IMR-90 (cell line): ENCODE results near the gene BRMS1. TPM values are rescaled to one million over a fixed set of nuclear protein-coding genes. Genes with fewer than 3 reads are reported as not detected.
A peak's percentile ranks its signal among the peaks of the same experiment; 100 is the strongest.

Experiments
- ATAC-seq: fragments of 200-7000 bp; cut with Tn5 transposase; 2 replicates; pipeline ENCODE4 v1.9.1; 2020; ENCODE audit warnings: low read depth, mild to moderate bottlenecking, moderate library complexity
- BruUV-seq: library from RNA; stranded (reverse); fragments of 400-500 nt; replicated peaks from 2 replicates; lab custom pipeline; 2021; lab: Mats Ljungman, UMichigan
- CTCF ChIA-PET: fragments of 300-600 bp; formaldehyde crosslinking; extraction: SDS; loops from one replicate; lab custom pipeline; 2021; ENCODE audit warnings: antibody characterized with exemption; lab: Yijun Ruan, JAX
- POLR2A ChIA-PET: fragments of 300-600 bp; sonication (Branson Sonifier 250); formaldehyde crosslinking; loops from one replicate; lab custom pipeline; 2022; ENCODE audit warnings: antibody characterized with exemption; ENCODE audit not compliant: unreplicated experiment; lab: Charles Lee
- DNase-seq: peaks from one replicate; pipeline ENCODE4 v3.0.0; 2013
- H2AFZ ChIP-seq: replicated peaks from 2 replicates; pipeline ENCODE3; 2013; ENCODE audit warnings: low read length, mild to moderate bottlenecking; ENCODE audit not compliant: poor library complexity
- H2AK5ac ChIP-seq: 2 replicates; pipeline ENCODE4 v1.6.1; 2013; ENCODE audit warnings: low read depth, low read length, inconsistent platforms
- H2AK9ac ChIP-seq: replicated peaks from 2 replicates; pipeline ENCODE3; 2013; ENCODE audit warnings: mild to moderate bottlenecking, low read depth, low read length, moderate library complexity; ENCODE audit not compliant: poor library complexity
- H2BK120ac ChIP-seq: 2 replicates; pipeline ENCODE4 v1.6.1; 2013; ENCODE audit warnings: low read depth, low read length, inconsistent platforms
- H2BK15ac ChIP-seq: 3 replicates; pipeline ENCODE4 v1.6.1; 2013; ENCODE audit warnings: low read depth, low read length, inconsistent platforms
- H2BK20ac ChIP-seq: 2 replicates; pipeline ENCODE4 v1.6.1; 2013; ENCODE audit warnings: low read depth, mild to moderate bottlenecking, inconsistent platforms, low read length, moderate library complexity
- H2BK5ac ChIP-seq: 2 replicates; pipeline ENCODE4 v1.6.1; 2013; ENCODE audit warnings: mild to moderate bottlenecking, low read depth, low read length, inconsistent platforms; ENCODE audit not compliant: poor library complexity, severe bottlenecking
- H3K14ac ChIP-seq: replicated peaks from 2 replicates; pipeline ENCODE4 v1.6.1; 2013; ENCODE audit warnings: low read depth, low read length, inconsistent platforms
- H3K18ac ChIP-seq: 2 replicates; pipeline ENCODE4 v1.6.1; 2013; ENCODE audit warnings: low read depth, low read length, control low read depth
- H3K23ac ChIP-seq: 2 replicates; pipeline ENCODE4 v1.6.1; 2013; ENCODE audit warnings: low read depth, low read length, inconsistent platforms
- H3K27ac ChIP-seq: 2 replicates; pipeline ENCODE4 v1.5.1; 2013; ENCODE audit warnings: mild to moderate bottlenecking, control low read depth, low read length; ENCODE audit not compliant: insufficient read depth
- H3K27me3 ChIP-seq: 2 replicates; pipeline ENCODE4 v1.6.1; 2013; ENCODE audit warnings: low read length; ENCODE audit not compliant: control insufficient read depth, insufficient read depth
- H3K36me3 ChIP-seq: 2 replicates; pipeline ENCODE4 v1.6.1; 2013; ENCODE audit warnings: low read length, mixed read lengths; ENCODE audit not compliant: control insufficient read depth, insufficient read depth
- H3K4ac ChIP-seq: 2 replicates; pipeline ENCODE4 v1.6.1; 2013; ENCODE audit warnings: low read depth, low read length, inconsistent platforms
- H3K4me1 ChIP-seq: 2 replicates; pipeline ENCODE4 v1.6.1; 2013; ENCODE audit warnings: low read length, mixed read lengths; ENCODE audit not compliant: control insufficient read depth, insufficient read depth
- H3K4me2 ChIP-seq: 2 replicates; pipeline ENCODE4 v1.6.1; 2013; ENCODE audit warnings: low read depth, mild to moderate bottlenecking, control low read depth, low read length, moderate library complexity
- H3K4me3 ChIP-seq: 2 replicates; pipeline ENCODE4 v1.5.1; 2013; ENCODE audit warnings: low read depth, mild to moderate bottlenecking, control low read depth, low read length, moderate library complexity; ENCODE audit not compliant: insufficient read depth
- H3K56ac ChIP-seq: 2 replicates; pipeline ENCODE4 v1.6.1; 2013; ENCODE audit warnings: low read length, inconsistent platforms; ENCODE audit not compliant: insufficient read depth; ENCODE audit errors: extremely low read depth
- H3K79me1 ChIP-seq, 2 experiments: 2 replicates each; pipeline ENCODE4 v1.6.1; 2013; ENCODE audit warnings: low read length in 2 of 2, inconsistent platforms in 1 of 2, low read depth in 1 of 2
- H3K9ac ChIP-seq: 2 replicates; pipeline ENCODE4 v1.6.1; 2013; ENCODE audit warnings: low read depth, low read length, control low read depth
- H3K9me1 ChIP-seq: 2 replicates; pipeline ENCODE4 v1.6.1; 2013; ENCODE audit warnings: low read length, inconsistent platforms; ENCODE audit not compliant: insufficient read depth
- H3K9me3 ChIP-seq: 2 replicates; pipeline ENCODE4 v1.6.1; 2013; ENCODE audit warnings: low read length; ENCODE audit not compliant: control insufficient read depth, insufficient read depth
- H4K20me1 ChIP-seq: 2 replicates; pipeline ENCODE4 v1.6.1; 2013; ENCODE audit warnings: low read length, inconsistent platforms; ENCODE audit not compliant: insufficient read depth
- H4K5ac ChIP-seq: 2 replicates; pipeline ENCODE4 v1.6.1; 2013; ENCODE audit warnings: mild to moderate bottlenecking, low read depth, low read length, control low read depth
- H4K8ac ChIP-seq, 2 experiments: 2 replicates each; pipeline ENCODE4 v1.6.1; 2013; ENCODE audit warnings: low read depth in 2 of 2, low read length in 2 of 2, control low read depth in 1 of 2, inconsistent platforms in 1 of 2
- H4K91ac ChIP-seq: 2 replicates; pipeline ENCODE4 v1.6.1; 2013; ENCODE audit warnings: low read depth, low read length, inconsistent platforms; ENCODE audit not compliant: insufficient read depth
- WGBS, 2 experiments: methylation state at CpG; one replicate each; pipeline versions ENCODE4 v1.1.5 to v1.1.7; 2013; ENCODE audit warnings: missing lambda C conversion rate in 2 of 2; ENCODE audit not compliant: insufficient read length in 1 of 2; ENCODE audit errors: extremely low coverage in 2 of 2; 5-methylcytosine and 5-hydroxymethylcytosine counted together
- dilution Hi-C: fragments of 300-500 bp; cut with HindIII; formaldehyde crosslinking; loops from one replicate; pipeline ENCODE4 v1.14.3; 2018; ENCODE audit warnings: low sequenced_read_pairs; ENCODE audit not compliant: unreplicated experiment
- in situ Hi-C: fragments of 300-500 bp; cut with MboI; formaldehyde crosslinking; loops from 3 replicates; pipeline ENCODE4 v1.14.3; 2019; ENCODE audit warnings: low sequenced_read_pairs, inconsistent platforms, mixed read lengths
- intact Hi-C: fragments of 100-400 bp; cut with micrococcal nuclease; formaldehyde crosslinking; loops from 2 replicates; pipeline ENCODE4 v1.10.0; 2022
- polyA plus RNA-seq, 3 experiments: library from polyadenylated mRNA; depleted of rRNA; stranded (reverse); fragments of >200 nt; gene quantifications; 2 replicates each; pipeline ENCODE4 v1.2.3, GENCODE V29; 2012; ENCODE audit warnings: low replicate concordance in 1 of 3
- total RNA-seq: library from RNA; depleted of rRNA; stranded (reverse); fragments of >200 nt; gene quantifications from 2 replicates; pipeline ENCODE4 v1.2.3, GENCODE V29; 2012
- TF ChIP-seq, protein P1 (sequence below): fragments of 150-350 bp; IDR thresholded peaks from 2 replicates; pipeline ENCODE4 v1.6.1; 2016; ENCODE audit warnings: low read depth, mild to moderate bottlenecking, low read length, moderate library complexity, borderline replicate concordance

Gene BRMS1
- total and polyA plus RNA-seq, 2 of the 4 experiments (the other 2 are of a cell fraction) = 48.3 to 57.9 TPM

DNA sequence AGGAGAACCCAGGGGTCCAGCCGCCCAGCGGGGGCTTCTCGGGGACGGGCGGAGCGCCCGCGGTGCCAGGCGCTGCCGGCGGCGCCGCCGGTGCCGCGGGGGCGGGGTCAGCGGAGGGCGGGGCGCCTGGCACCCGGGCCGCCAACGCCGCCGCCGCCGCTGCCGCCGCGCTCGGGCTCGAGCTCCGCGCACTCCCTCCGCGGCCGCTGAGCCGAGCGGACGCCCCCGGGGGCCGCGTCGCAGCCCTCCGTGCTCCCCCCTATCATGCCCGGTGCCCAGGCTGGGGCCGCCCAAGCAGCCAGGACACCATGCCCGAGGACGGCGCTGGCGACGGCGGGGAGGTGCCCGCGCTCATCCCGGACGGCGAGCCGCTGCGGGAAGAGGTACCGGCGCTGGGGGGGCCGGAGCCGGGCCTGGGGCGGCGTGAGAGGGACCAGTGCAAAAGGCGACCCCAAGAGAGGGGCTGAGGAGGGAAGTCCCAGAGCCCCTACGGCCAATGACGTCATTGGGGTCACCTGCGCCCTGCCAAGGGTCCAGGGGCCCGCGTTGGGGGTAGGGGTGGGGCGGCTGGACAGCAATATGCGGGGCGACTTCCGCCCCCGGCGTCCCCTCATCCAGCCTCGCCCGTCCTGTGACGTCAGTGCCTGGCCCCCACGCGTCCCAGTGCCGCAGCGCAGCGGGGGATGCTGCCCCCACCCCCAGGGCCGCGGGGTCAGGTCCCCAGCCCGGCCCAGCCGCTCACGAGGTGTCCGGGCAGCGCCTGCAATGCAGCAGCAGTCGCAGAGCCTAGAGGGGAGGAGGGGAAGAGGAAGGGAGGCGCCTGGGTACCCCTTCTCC lies 53.0 kb downstream of the BRMS1 start, which contains the start of gene TMEM151A:
Gene TMEM151A (plus strand): TSS at position 189 of the 837 bp plus-strand sequence. CDS start 120 bp downstream, at position 309.
- ATAC-seq (no peak), DNase-seq (no peak)
- no TSS peak for BruUV-seq
- Histone ChIP-seq H3K4me2 (no peak within 1 kb of the TSS), H3K9ac (no peak within 1 kb of the TSS), H3K56ac (no peak within 1 kb of the TSS), H2BK5ac (no peak within 1 kb of the TSS), H2AK9ac (no peak within 1 kb of the TSS), H3K23ac (no peak within 1 kb of the TSS), H3K27ac (no peak within 1 kb of the TSS), H3K36me3 (no peaks in the 10 kb centered on the region), H2AK5ac (no peak within 1 kb of the TSS), H4K5ac (no peak within 1 kb of the TSS), H3K14ac (no peak within 1 kb of the TSS), H3K9me1 (peaks cover 14% of the 10 kb centered on the region), H2BK15ac (no peak within 1 kb of the TSS), H3K79me1 (peaks cover 7 to 18% of the 10 kb centered on the region in 2 experiments; a peak in 3 of 4 replicates), H3K4me3 (0 out of 2 replicates have a peak within 1 kb of the TSS, but pooled peaks have one; percentile 18), H3K4me1 (peaks cover 11% of the 10 kb centered on the region), H4K20me1 (peaks cover 6% of the 10 kb centered on the region; the same call in 1 of the 2 replicates), H4K8ac (no peak within 1 kb of the TSS), H2AFZ (peak within 1 kb of the TSS; percentile 72), H4K91ac (no peak within 1 kb of the TSS), H3K9me3 (no peaks in the 10 kb centered on the region), H3K4ac (no peak within 1 kb of the TSS), H2BK20ac (no peak within 1 kb of the TSS), H3K27me3 (peaks cover 40% of the 10 kb centered on the region), H2BK120ac (no peak within 1 kb of the TSS), H3K18ac (no peak within 1 kb of the TSS)
- ChIA-PET POLR2A (interaction anchor here (0.6 kb wide), 1 partner anchor 12 kb away, joined by 3 read pairs; no protein-coding TSS in a partner anchor), CTCF (no interaction called here)
- dilution Hi-C loops = no loop called here
- 3% methylated on average over 41 of the region's 95 CpGs; no CpG with 5 or more reads in 1 of the 2 experiments for WGBS, 2 experiments
- TF ChIP-seq, protein P1, sequence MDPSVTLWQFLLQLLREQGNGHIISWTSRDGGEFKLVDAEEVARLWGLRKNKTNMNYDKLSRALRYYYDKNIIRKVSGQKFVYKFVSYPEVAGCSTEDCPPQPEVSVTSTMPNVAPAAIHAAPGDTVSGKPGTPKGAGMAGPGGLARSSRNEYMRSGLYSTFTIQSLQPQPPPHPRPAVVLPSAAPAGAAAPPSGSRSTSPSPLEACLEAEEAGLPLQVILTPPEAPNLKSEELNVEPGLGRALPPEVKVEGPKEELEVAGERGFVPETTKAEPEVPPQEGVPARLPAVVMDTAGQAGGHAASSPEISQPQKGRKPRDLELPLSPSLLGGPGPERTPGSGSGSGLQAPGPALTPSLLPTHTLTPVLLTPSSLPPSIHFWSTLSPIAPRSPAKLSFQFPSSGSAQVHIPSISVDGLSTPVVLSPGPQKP = no peak
- intact Hi-C loops = no loop called here
- in situ Hi-C loops = no loop called here
